Tibial nerve (tissue), 4 donors: Measurements from ENCODE around the gene IQSEC3. TPM values are rescaled to one million over a fixed set of nuclear protein-coding genes. Genes with fewer than 3 reads are reported as not detected.
A peak's percentile ranks its signal among the peaks of the same experiment; 100 is the strongest.
"Not testable (repeated sequence)": the region's sequence is repeated elsewhere in the genome, so short reads cannot be mapped to it uniquely, and the experiment has no call there.

ENCODE experiments used
- DNase-seq, 2 donors: peaks; one replicate each; pipeline ENCODE4 v3.0.0-alpha.2; 2019; ENCODE audit warnings: low spot score in 2 of 2
- H3K27ac ChIP-seq, 4 donors: fragments of 200-600 bp; sonication (generic) in 3 of 4; one replicate each; pipeline ENCODE4 v1.5.1; 2017 to 2019; ENCODE audit warnings: mild to moderate bottlenecking in 1 of 4
- H3K27me3 ChIP-seq, 2 donors: fragments of 200-600 bp; sonication (generic) in 1 of 2; one replicate each; pipeline versions ENCODE4 v1.5.1 to v1.6.0; 2017 to 2019
- H3K36me3 ChIP-seq, 3 donors: fragments of 200-600 bp; sonication (generic); one replicate each; pipeline ENCODE4 v1.5.1; 2018 to 2019
- H3K4me1 ChIP-seq, 4 donors: fragments of 200-600 bp; sonication (generic) in 3 of 4; one replicate each; pipeline ENCODE4 v1.5.1; 2017 to 2019
- H3K4me3 ChIP-seq, 4 donors: fragments of 200-600 bp; sonication (generic) in 3 of 4; one replicate each; pipeline ENCODE4 v1.5.1; 2017 to 2019; ENCODE audit warnings: mild to moderate bottlenecking in 1 of 4, moderate library complexity in 1 of 4
- H3K9me3 ChIP-seq, 4 donors: fragments of 200-600 bp; sonication (generic) in 3 of 4; one replicate each; pipeline ENCODE4 v1.5.1; 2017 to 2019
- CTCF ChIP-seq, 5 experiments: fragments of 200-600 bp in 3 of 5; fragments of 450-650 bp in 2 of 5; sonication (generic) in 3 of 5; IDR thresholded peaks; one replicate each; pipeline ENCODE4 v1.5.1; 2016 to 2019; ENCODE audit warnings: antibody characterized with exemption in 5 of 5, mild to moderate bottlenecking in 3 of 5, moderate library complexity in 2 of 5
- EP300 ChIP-seq, 2 donors: sonication (generic); formaldehyde crosslinking; IDR thresholded peaks; one replicate each; pipeline ENCODE4 v1.6.1; 2017; ENCODE audit warnings: antibody characterized with exemption in 2 of 2, mild to moderate bottlenecking in 1 of 2
- POLR2A ChIP-seq, 2 donors: fragments of 450-650 bp; IDR thresholded peaks; one replicate each; pipeline ENCODE4 v1.6.1; 2017; ENCODE audit warnings: antibody characterized with exemption in 2 of 2, mild to moderate bottlenecking in 2 of 2, moderate library complexity in 2 of 2
- WGBS, 2 donors: methylation state at CpG; one replicate each; pipeline ENCODE4 v1.1.5; 2018; 5-methylcytosine and 5-hydroxymethylcytosine counted together
- total RNA-seq, 4 donors: library from RNA; depleted of rRNA; stranded (reverse); fragments of >200 nt; gene quantifications; one replicate each; pipeline ENCODE4 v1.1.0, GENCODE V29; 2016

IQSEC3 gene
- total RNA-seq: 1 to 10 TPM in 3 of 4 donors, under 1 TPM in 1; 0.84 to 6.5 (median 1.6) TPM

- not testable (repeated sequence) for H3K9me3 ChIP-seq, H3K27ac ChIP-seq, H3K4me1 ChIP-seq, DNase-seq, H3K4me3 ChIP-seq, H3K36me3 ChIP-seq
- no CpG with 5 or more reads among the region's 27 CpGs for WGBS, 2 donors
- peaks cover 0 to 19% of the 10 kb centered on the region in 2 donors for H3K27me3 ChIP-seq
Measured at GRCh38 chr12:66428-66781, at the start of gene IQSEC3. TSS of gene IQSEC3 (plus strand) at chr12:66767. CDS start at chr12:66883, 116 bp downstream.

- Histone ChIP-seq H3K4me1 (peaks cover 0 to 21% (median 7%) of the 10 kb centered on the region in 4 donors), H3K36me3 (peaks cover 0 to 31% (median 0%) of the 10 kb centered on the region in 3 donors)
- DNase-seq, H3K27ac ChIP-seq, H3K27me3 ChIP-seq, H3K4me3 ChIP-seq, H3K9me3 ChIP-seq: not testable (repeated sequence)
- 95 to 99% methylated on average over 12 to 15 of the region's 23 CpGs for WGBS, 2 donors
Measured at GRCh38 chr12:17370-18340, 48.9 kb upstream of the IQSEC3 start.

- 87 to 90% methylated on average over 11 to 12 of the region's 26 CpGs for WGBS, 2 donors
- not testable (repeated sequence) for H3K27ac ChIP-seq, DNase-seq, H3K4me3 ChIP-seq, H3K27me3 ChIP-seq, H3K9me3 ChIP-seq
- Histone ChIP-seq H3K36me3 (peaks cover 0 to 28% (median 0%) of the 10 kb centered on the region in 3 donors), H3K4me1 (peaks cover 0 to 13% (median 7%) of the 10 kb centered on the region in 4 donors)
Measured at GRCh38 chr12:18821-19567, 47.6 kb upstream of the IQSEC3 start.

- WGBS, 2 donors: 29 to 44% methylated on average over 6 to 7 of the region's 11 CpGs
Measured at GRCh38 chr12:19906-20305, 46.7 kb upstream of the IQSEC3 start.

GRCh38 chr12:20757-21156, 45.8 kb upstream of the IQSEC3 start:
- Histone ChIP-seq H3K27me3 (no peaks in the 10 kb centered on the region), H3K36me3 (peaks cover 0 to 28% (median 0%) of the 10 kb centered on the region in 3 donors), H3K9me3 (no peaks in the 10 kb centered on the region), H3K27ac (peak overlapping the region in 2 of 4 donors; percentile 26 to 41), H3K4me3 (no peak overlapping the region), H3K4me1 (peaks cover 0 to 13% (median 7%) of the 10 kb centered on the region in 4 donors)
- TF ChIP-seq POLR2A (IDR thresholded peaks at IDR 0.05) (no peak), EP300 (IDR thresholded peaks at IDR 0.05) (no peak), CTCF (IDR thresholded peaks at IDR 0.05) (no peak)
- 35 to 37% methylated on average over 6 of the region's 6 CpGs for WGBS, 2 donors
- DNase-seq: no peak

More at GRCh38 chr12:19906-20305, 46.7 kb upstream of the IQSEC3 start:
- Histone ChIP-seq H3K4me1 (peaks cover 0 to 13% (median 7%) of the 10 kb centered on the region in 4 donors), H3K36me3 (peaks cover 0 to 28% (median 0%) of the 10 kb centered on the region in 3 donors), H3K27ac (peak overlapping the region in 1 of 4 donors; percentile 26)
- DNase-seq, H3K27me3 ChIP-seq, H3K4me3 ChIP-seq, H3K9me3 ChIP-seq: not testable (repeated sequence)

GRCh38 chr12:21301-22189, 45.0 kb upstream of the IQSEC3 start:
- DNase-seq: no peak
- no peak overlapping the region for H3K4me3 ChIP-seq
- 64 to 69% methylated on average over 18 of the region's 18 CpGs for WGBS, 2 donors
- peaks cover 0 to 13% (median 7%) of the 10 kb centered on the region in 4 donors for H3K4me1 ChIP-seq
- no peaks in the 10 kb centered on the region for H3K27me3 ChIP-seq
- peak overlapping the region in 3 of 4 donors; percentile 2 to 50 (median 38) for H3K27ac ChIP-seq
- no peaks in the 10 kb centered on the region for H3K9me3 ChIP-seq
- TF ChIP-seq EP300 (IDR thresholded peaks at IDR 0.05): no peak
- no peak for TF ChIP-seq POLR2A (IDR thresholded peaks at IDR 0.05)
- no peak for TF ChIP-seq CTCF (IDR thresholded peaks at IDR 0.05)
- peaks cover 0 to 26% (median 0%) of the 10 kb centered on the region in 3 donors for H3K36me3 ChIP-seq
